A673 (cell line): ENCODE measurements around the gene SCN4B.

Source experiments
- EZH2 ChIP-seq: fragments of 200-600 bp; sonication (generic); IDR thresholded peaks from 2 replicates; pipeline ENCODE4 v1.6.1; 2017; ENCODE audit warnings: borderline replicate concordance, low read depth, mild to moderate bottlenecking, mixed read lengths, antibody characterized with exemption, low read length; ENCODE audit not compliant: poor library complexity, severe bottlenecking
- TF ChIP-seq, protein P1 (sequence below): fragments of 300-800, 200-600 bp; sonication (generic); conservative IDR thresholded peaks from 2 replicates; pipeline ENCODE4 v1.5.1; 2017; ENCODE audit warnings: low read depth, mild to moderate bottlenecking, antibody characterized with exemption, low read length, moderate library complexity, mixed read lengths

GRCh38 chr11:118095493-118095892 is 57.1 kb downstream of the SCN4B start:
- TF ChIP-seq EZH2: no peak
- TF ChIP-seq, protein P1, sequence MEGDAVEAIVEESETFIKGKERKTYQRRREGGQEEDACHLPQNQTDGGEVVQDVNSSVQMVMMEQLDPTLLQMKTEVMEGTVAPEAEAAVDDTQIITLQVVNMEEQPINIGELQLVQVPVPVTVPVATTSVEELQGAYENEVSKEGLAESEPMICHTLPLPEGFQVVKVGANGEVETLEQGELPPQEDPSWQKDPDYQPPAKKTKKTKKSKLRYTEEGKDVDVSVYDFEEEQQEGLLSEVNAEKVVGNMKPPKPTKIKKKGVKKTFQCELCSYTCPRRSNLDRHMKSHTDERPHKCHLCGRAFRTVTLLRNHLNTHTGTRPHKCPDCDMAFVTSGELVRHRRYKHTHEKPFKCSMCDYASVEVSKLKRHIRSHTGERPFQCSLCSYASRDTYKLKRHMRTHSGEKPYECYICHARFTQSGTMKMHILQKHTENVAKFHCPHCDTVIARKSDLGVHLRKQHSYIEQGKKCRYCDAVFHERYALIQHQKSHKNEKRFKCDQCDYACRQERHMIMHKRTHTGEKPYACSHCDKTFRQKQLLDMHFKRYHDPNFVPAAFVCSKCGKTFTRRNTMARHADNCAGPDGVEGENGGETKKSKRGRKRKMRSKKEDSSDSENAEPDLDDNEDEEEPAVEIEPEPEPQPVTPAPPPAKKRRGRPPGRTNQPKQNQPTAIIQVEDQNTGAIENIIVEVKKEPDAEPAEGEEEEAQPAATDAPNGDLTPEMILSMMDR: no peak
